PC-9 (cell line): Measurements from ENCODE around the gene CCM2. TPM values are rescaled to one million over a fixed set of nuclear protein-coding genes. Genes with fewer than 3 reads are reported as not detected.

Experiments
- BruUV-seq: library from RNA; stranded (reverse); fragments of 400-500 nt; replicated peaks from 2 replicates; lab custom pipeline; 2021; lab: Mats Ljungman, UMichigan
- CTCF ChIA-PET: fragments of 300-600 bp; sonication (Branson Sonifier 250); formaldehyde crosslinking; loops from one replicate; lab custom pipeline; 2022; ENCODE audit warnings: antibody characterized with exemption; lab: Charles Lee
- POLR2A ChIA-PET: fragments of 300-600 bp; sonication (Branson Sonifier 250); formaldehyde crosslinking; loops from one replicate; lab custom pipeline; 2022; ENCODE audit warnings: antibody characterized with exemption; ENCODE audit not compliant: unreplicated experiment; lab: Charles Lee
- DNase-seq, 2 experiments: peaks; one replicate each; pipeline versions ENCODE4 v3.0.0 to v3.0.0-alpha.2; 2015 to 2022; ENCODE audit warnings: mixed read lengths in 1 of 2
- H2AFZ ChIP-seq: fragments of 200-600 bp; sonication (generic); 2 replicates; pipeline ENCODE4 v1.8.1; 2017; ENCODE audit warnings: antibody characterized with exemption
- H3F3A ChIP-seq: fragments of 200-600 bp; sonication (generic); 2 replicates; pipeline ENCODE4 v1.8.1; 2017; ENCODE audit warnings: antibody characterized with exemption, mild to moderate bottlenecking, low read depth; ENCODE audit not compliant: insufficient read depth
- H3K27ac ChIP-seq: fragments of 200-600 bp; sonication (generic); 2 replicates; pipeline ENCODE4 v1.6.1; 2016; ENCODE audit warnings: mixed run types
- H3K27me3 ChIP-seq: fragments of 200-600 bp; sonication (generic); 2 replicates; pipeline ENCODE4 v1.6.1; 2016; ENCODE audit warnings: low read depth, mixed run types; ENCODE audit not compliant: insufficient read depth
- H3K36me3 ChIP-seq: fragments of 200-600 bp; sonication (generic); 2 replicates; pipeline ENCODE4 v1.6.1; 2016; ENCODE audit warnings: low read depth, mixed run types
- H3K4me1 ChIP-seq: fragments of 200-600 bp; sonication (generic); replicated peaks from 2 replicates; pipeline ENCODE4 v1.6.1; 2016; ENCODE audit warnings: mixed run types; ENCODE audit not compliant: insufficient read depth
- H3K4me2 ChIP-seq: fragments of 200-600 bp; sonication (generic); 2 replicates; pipeline ENCODE4 v1.6.1; 2017; ENCODE audit warnings: mixed run types
- H3K4me3 ChIP-seq: fragments of 200-600 bp; sonication (generic); 2 replicates; pipeline ENCODE4 v1.6.1; 2016; ENCODE audit warnings: mixed run types
- H3K79me2 ChIP-seq: fragments of 200-600 bp; sonication (generic); 2 replicates; pipeline ENCODE4 v1.6.1; 2017; ENCODE audit warnings: low read depth, mixed run types
- H3K9me2 ChIP-seq: fragments of 200-600 bp; sonication (generic); 2 replicates; pipeline ENCODE4 v1.8.1; 2017; ENCODE audit warnings: mild to moderate bottlenecking; ENCODE audit not compliant: insufficient read depth
- H3K9me3 ChIP-seq: fragments of 200-600 bp; sonication (generic); 2 replicates; pipeline ENCODE4 v1.8.1; 2016; ENCODE audit warnings: low read depth; ENCODE audit not compliant: insufficient read depth
- H4K20me1 ChIP-seq: fragments of 200-600 bp; sonication (generic); 2 replicates; pipeline ENCODE4 v1.8.1; 2017; ENCODE audit not compliant: insufficient read depth
- CTCF ChIP-seq: fragments of 200-600 bp; sonication (generic); conservative IDR thresholded peaks from 2 replicates; pipeline ENCODE4 v1.6.1; 2017; ENCODE audit warnings: mixed run types, antibody characterized with exemption, mild to moderate bottlenecking, moderate library complexity
- EZH2 ChIP-seq: fragments of 200-600 bp; sonication (generic); IDR thresholded peaks from 2 replicates; pipeline ENCODE4 v1.8.0; 2017; ENCODE audit warnings: antibody characterized with exemption, low read depth
- intact Hi-C: fragments of 100-400 bp; cut with micrococcal nuclease; formaldehyde crosslinking; loops from one replicate; pipeline ENCODE4 v1.10.0; 2022; ENCODE audit not compliant: unreplicated experiment
- total RNA-seq: library from RNA; stranded (reverse); gene quantifications from 2 replicates; pipeline ENCODE4 v1.2.3, GENCODE V29; 2021

The CCM2 gene
- total RNA-seq, 1 experiment from 2014 or later: 54.2 TPM

DNA sequence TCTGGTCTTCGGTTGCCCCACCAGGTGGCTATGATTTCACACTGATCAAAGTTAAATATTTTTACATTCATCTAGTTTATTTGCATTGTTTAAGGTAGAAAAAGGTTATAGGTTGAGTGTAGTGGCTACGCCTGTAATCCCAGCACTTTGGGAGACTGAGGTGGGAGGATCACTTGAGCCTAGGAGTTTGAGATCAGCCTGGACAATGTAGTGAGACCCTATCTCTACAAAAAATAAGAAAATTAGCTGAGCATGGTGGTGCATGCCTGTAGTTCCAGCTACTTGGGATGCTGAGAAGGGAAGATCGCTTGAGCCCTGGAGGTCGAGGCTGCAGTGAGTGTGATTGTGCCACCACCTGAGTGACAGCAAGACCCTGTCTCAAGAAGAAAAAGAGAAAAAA lies 3.8 kb downstream of the CCM2 start:
- Histone ChIP-seq H3K9me3 (no peaks in the 10 kb centered on the region), H3K27me3 (no peaks in the 10 kb centered on the region), H3K4me2 (no peak overlapping the region), H3K4me3 (no peak overlapping the region), H3K36me3 (no peaks in the 10 kb centered on the region), H3F3A (peaks cover 26% of the 10 kb centered on the region), H3K27ac (no peak overlapping the region), H3K4me1 (peaks cover 15% of the 10 kb centered on the region), H4K20me1 (no peaks in the 10 kb centered on the region; the same call in 1 of the 2 replicates), H3K9me2 (no peaks in the 10 kb centered on the region), H3K79me2 (peaks cover 52% of the 10 kb centered on the region), H2AFZ (no peak overlapping the region)
- no peak for DNase-seq
- TF ChIP-seq EZH2 (no peak), CTCF (no peak)
- intact Hi-C loops: no loop called here
- BruUV-seq: no TSS peak
- POLR2A ChIA-PET: no interaction called here
- CTCF ChIA-PET: no interaction called here

- H3K9me3 ChIP-seq: no peaks in the 10 kb centered on the region
- no peak overlapping the region for H2AFZ ChIP-seq
- BruUV-seq: no TSS peak
- no peak overlapping the region for H3K4me2 ChIP-seq
- H3K27ac ChIP-seq: no peak overlapping the region
- H3K4me1 ChIP-seq: peaks cover under 1% of the 10 kb centered on the region; the same call in 1 of the 2 replicates
- H3K79me2 ChIP-seq: peaks cover 45% of the 10 kb centered on the region
- peaks cover 5% of the 10 kb centered on the region; the same call in 1 of the 2 replicates for H3F3A ChIP-seq
- H4K20me1 ChIP-seq: no peaks in the 10 kb centered on the region
- intact Hi-C loops: no loop called here
- no peak overlapping the region for H3K4me3 ChIP-seq
- no peaks in the 10 kb centered on the region for H3K9me2 ChIP-seq
- DNase-seq: no peak
- no peaks in the 10 kb centered on the region for H3K36me3 ChIP-seq
- ChIA-PET CTCF (no interaction called here), POLR2A (no interaction called here)
- H3K27me3 ChIP-seq: no peaks in the 10 kb centered on the region
- TF ChIP-seq CTCF: no peak
- TF ChIP-seq EZH2: no peak
These were observed 7.1 kb downstream of the CCM2 start for GRCh38 chr7:45007106-45007505.

DNA sequence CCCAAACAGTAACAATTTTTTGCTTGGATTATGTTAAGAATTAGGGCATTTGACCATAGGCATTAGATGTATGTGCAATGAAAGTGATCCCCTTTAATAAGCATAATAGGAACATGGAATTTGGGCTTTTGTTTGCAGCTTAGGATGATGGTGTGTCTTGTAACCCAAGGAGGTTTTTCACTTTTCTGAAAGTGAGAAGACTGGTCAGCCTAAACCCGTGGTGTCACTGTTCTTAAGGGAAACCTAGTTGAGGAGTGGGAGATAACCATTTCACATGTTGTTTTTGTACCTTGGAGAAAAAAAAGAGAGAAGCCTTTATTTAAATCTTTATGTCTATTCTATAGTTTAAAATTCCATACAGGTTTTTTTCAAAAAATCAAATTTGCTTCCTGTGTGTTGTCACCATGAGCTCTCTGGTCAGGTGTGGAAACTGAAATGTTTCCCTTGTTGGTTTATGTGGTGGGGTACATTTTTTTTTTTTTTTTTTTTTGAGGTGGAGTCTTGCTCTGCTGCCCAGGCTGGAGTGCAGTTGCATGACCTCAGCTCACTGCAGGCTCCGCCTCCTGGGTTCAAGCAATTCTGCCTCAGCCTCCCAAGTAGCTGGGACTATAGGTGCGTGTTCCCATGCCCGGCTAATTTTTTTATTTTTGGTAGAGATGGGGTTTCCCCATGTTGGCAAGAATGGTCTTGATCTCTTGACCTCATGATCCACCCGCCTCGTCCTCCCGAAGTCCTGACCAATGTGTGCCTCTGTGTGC lies 7.7 kb downstream of the CCM2 start:
- TF ChIP-seq CTCF (no peak), EZH2 (no peak)
- no peak overlapping the region for H2AFZ ChIP-seq
- no peaks in the 10 kb centered on the region for H3K27me3 ChIP-seq
- H3K27ac ChIP-seq: no peak overlapping the region
- intact Hi-C loops: no loop called here
- H3K9me2 ChIP-seq: no peaks in the 10 kb centered on the region
- 0 out of 2 replicates have a peak, but pooled peaks cover 4% of the 10 kb centered on the region for H3F3A ChIP-seq
- no peaks in the 10 kb centered on the region for H4K20me1 ChIP-seq
- no peaks in the 10 kb centered on the region for H3K4me1 ChIP-seq
- ChIA-PET POLR2A (no interaction called here), CTCF (no interaction called here)
- no peak overlapping the region for H3K4me3 ChIP-seq
- H3K4me2 ChIP-seq: no peak overlapping the region
- H3K9me3 ChIP-seq: no peaks in the 10 kb centered on the region
- peaks cover 38% of the 10 kb centered on the region for H3K79me2 ChIP-seq
- 0 out of 2 replicates have a peak, but pooled peaks cover 3% of the 10 kb centered on the region for H3K36me3 ChIP-seq
- BruUV-seq: no TSS peak
- DNase-seq: no peak
